ENCODE data around the gene LCORL. TPM values are rescaled to one million over a fixed set of nuclear protein-coding genes. Genes with fewer than 3 reads are reported as not detected.

LCORL gene
- total and polyA plus RNA-seq, 9 of the 15 experiments (the other 6 are each of a cell fraction or from before 2014, with no cell fraction given), result 3.1 to 24.5 (median 11.1) TPM

DNA sequence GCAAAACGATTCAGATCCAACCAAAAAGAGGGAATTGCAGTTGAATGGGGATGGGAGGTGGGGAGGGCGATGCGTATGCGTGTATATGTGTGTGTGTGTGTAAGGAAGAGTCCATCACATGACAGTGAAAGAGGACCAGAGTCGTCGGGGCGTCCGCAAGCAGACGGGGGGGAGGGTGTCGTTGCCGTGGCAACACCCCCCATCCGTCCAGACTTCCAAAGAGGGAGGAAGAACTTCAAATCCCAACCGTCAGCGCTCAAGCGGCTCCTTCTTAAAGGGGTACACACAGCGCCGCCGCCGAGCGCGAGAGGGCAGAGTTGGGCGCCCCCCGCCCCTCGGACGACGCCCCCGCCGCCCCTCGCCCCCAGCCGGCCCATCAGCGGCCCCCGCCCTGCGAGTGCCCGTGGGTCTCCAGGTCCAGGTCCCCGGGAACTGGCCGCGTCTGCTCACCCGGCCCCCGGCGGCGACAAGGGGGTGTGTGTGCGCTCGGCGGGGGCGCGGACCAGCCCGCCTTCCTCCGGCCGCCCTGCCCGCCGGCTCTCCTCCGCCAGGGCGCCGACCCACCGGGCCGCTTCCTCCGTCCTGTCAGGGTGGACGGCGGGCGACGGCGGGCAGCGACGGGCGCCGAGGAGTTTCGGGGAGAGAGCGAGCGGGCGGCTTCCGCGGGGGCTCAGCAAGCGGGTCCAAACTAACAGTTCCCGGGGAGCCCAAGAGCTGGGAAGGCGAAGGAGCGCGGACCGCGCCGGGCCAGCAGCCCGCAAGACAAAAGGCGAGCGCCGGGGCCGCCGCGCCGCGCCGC, 685 bp downstream of the LCORL start (continued):
- TF ChIP-seq MYBL2 (IDR thresholded peaks at IDR 0.05; ENCODE audit: low read depth) (peak; percentile 91), MYBL2 (CRISPR knock-in tag; IDR thresholded peaks at IDR 0.05; ENCODE audit: borderline replicate concordance) (no peak), HDAC6 (IDR thresholded peaks at IDR 0.05; ENCODE audit: low read depth, low read length) (no peak), OTX1 (CRISPR knock-in tag; IDR thresholded peaks at IDR 0.05) (no peak), KHSRP (IDR thresholded peaks at IDR 0.05) (no peak), NCOA6 (IDR thresholded peaks at IDR 0.05) (peak; percentile 60), ZNF583 (CRISPR knock-in tag; IDR thresholded peaks at IDR 0.05) (no peak), ZBTB7A (IDR thresholded peaks at IDR 0.05; ENCODE audit: borderline replicate concordance, control insufficient read depth, low read depth, low read length) (peak; percentile 69; the same call in 1 of the 2 replicates), MAZ (CRISPR knock-in tag; conservative IDR thresholded peaks at IDR 0.05 in 1 of 2, IDR thresholded peaks at IDR 0.05 in 1 of 2) (peak in 1 of 2 experiments; percentile 47; a peak in 2 of 4 replicates)
- TF ChIP-seq, protein P1, sequence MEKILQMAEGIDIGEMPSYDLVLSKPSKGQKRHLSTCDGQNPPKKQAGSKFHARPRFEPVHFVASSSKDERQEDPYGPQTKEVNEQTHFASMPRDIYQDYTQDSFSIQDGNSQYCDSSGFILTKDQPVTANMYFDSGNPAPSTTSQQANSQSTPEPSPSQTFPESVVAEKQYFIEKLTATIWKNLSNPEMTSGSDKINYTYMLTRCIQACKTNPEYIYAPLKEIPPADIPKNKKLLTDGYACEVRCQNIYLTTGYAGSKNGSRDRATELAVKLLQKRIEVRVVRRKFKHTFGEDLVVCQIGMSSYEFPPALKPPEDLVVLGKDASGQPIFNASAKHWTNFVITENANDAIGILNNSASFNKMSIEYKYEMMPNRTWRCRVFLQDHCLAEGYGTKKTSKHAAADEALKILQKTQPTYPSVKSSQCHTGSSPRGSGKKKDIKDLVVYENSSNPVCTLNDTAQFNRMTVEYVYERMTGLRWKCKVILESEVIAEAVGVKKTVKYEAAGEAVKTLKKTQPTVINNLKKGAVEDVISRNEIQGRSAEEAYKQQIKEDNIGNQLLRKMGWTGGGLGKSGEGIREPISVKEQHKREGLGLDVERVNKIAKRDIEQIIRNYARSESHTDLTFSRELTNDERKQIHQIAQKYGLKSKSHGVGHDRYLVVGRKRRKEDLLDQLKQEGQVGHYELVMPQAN (IDR thresholded peaks at IDR 0.05; ENCODE audit: borderline replicate concordance), result 0 out of 2 replicates have a peak, but pooled peaks have one; percentile 53

Data from K562 (cell line).